A673 (cell line): ENCODE measurements around the gene PMM2. TPM values are rescaled to one million over a fixed set of nuclear protein-coding genes. Genes with fewer than 3 reads are reported as not detected.

Experiments used
- BruUV-seq: library from RNA; stranded (reverse); fragments of 400-500 nt; replicated peaks from 2 replicates; lab custom pipeline; 2021; lab: Mats Ljungman, UMichigan
- CTCF ChIA-PET: fragments of 300-600 bp; sonication (Branson Sonifier 250); formaldehyde crosslinking; loops from one replicate; lab custom pipeline; 2022; ENCODE audit warnings: antibody characterized with exemption; lab: Charles Lee
- POLR2A ChIA-PET: fragments of 300-600 bp; sonication (Branson Sonifier 250); formaldehyde crosslinking; loops from one replicate; lab custom pipeline; 2022; ENCODE audit warnings: antibody characterized with exemption; ENCODE audit not compliant: low non-redundant PET; lab: Charles Lee
- DNase-seq: peaks from one replicate; pipeline ENCODE4 v3.0.0-alpha.2; 2015; ENCODE audit warnings: low spot score
- H3K27ac ChIP-seq: fragments of 200-600 bp; sonication (generic); 2 replicates; pipeline ENCODE4 v1.5.1; 2016; ENCODE audit warnings: mixed run types, low read depth, mild to moderate bottlenecking, mixed read lengths, antibody characterized with exemption, low read length; ENCODE audit not compliant: poor library complexity, severe bottlenecking
- H3K27me3 ChIP-seq: fragments of 200-600 bp; sonication (generic); replicated peaks from 2 replicates; pipeline ENCODE4 v1.6.1; 2017; ENCODE audit warnings: mixed run types, low read depth, mild to moderate bottlenecking, mixed read lengths, antibody characterized with exemption, low read length; ENCODE audit not compliant: insufficient read depth, poor library complexity
- H3K36me3 ChIP-seq: fragments of 200-600 bp; sonication (generic); 2 replicates; pipeline ENCODE4 v1.6.1; 2016; ENCODE audit warnings: mixed run types, mild to moderate bottlenecking, mixed read lengths, antibody characterized with exemption, low read length; ENCODE audit not compliant: insufficient read depth, poor library complexity, severe bottlenecking
- H3K4me1 ChIP-seq: fragments of 200-600 bp; sonication (generic); 2 replicates; pipeline ENCODE4 v1.6.1; 2017; ENCODE audit warnings: mixed run types, mild to moderate bottlenecking, mixed read lengths, antibody characterized with exemption, low read length; ENCODE audit not compliant: insufficient read depth, poor library complexity, severe bottlenecking
- H3K4me3 ChIP-seq: fragments of 200-600 bp; sonication (generic); 2 replicates; pipeline ENCODE4 v1.5.1; 2016; ENCODE audit warnings: low read depth, mixed run types, mild to moderate bottlenecking, mixed read lengths, low read length; ENCODE audit not compliant: poor library complexity, severe bottlenecking
- H3K9me3 ChIP-seq: fragments of 200-600 bp; sonication (generic); 2 replicates; pipeline ENCODE4 v1.6.1; 2016; ENCODE audit warnings: mixed run types, low read depth, mild to moderate bottlenecking, mixed read lengths, antibody characterized with exemption, low read length; ENCODE audit not compliant: poor library complexity, severe bottlenecking
- CTCF ChIP-seq: fragments of 300-800, 200-600 bp; sonication (generic); conservative IDR thresholded peaks from 2 replicates; pipeline ENCODE4 v1.5.1; 2017; ENCODE audit warnings: low read depth, mild to moderate bottlenecking, antibody characterized with exemption, low read length, moderate library complexity, mixed read lengths
- EZH2 ChIP-seq: fragments of 200-600 bp; sonication (generic); IDR thresholded peaks from 2 replicates; pipeline ENCODE4 v1.6.1; 2017; ENCODE audit warnings: borderline replicate concordance, low read depth, mild to moderate bottlenecking, mixed read lengths, antibody characterized with exemption, low read length; ENCODE audit not compliant: poor library complexity, severe bottlenecking
- intact Hi-C: fragments of 100-400 bp; cut with micrococcal nuclease; formaldehyde crosslinking; loops from one replicate; pipeline ENCODE4 v1.10.0; 2022; ENCODE audit not compliant: unreplicated experiment
- total RNA-seq: library from RNA; stranded (reverse); gene quantifications from 2 replicates; pipeline ENCODE4 v1.2.3, GENCODE V29; 2021

PMM2 gene
- total RNA-seq, 1 experiment from 2014 or later, result 54.8 TPM

- no peaks in the 10 kb centered on the region for H3K9me3 ChIP-seq
- POLR2A ChIA-PET, result no interaction called here
- DNase-seq, result no peak
- H3K27me3 ChIP-seq, result no peaks in the 10 kb centered on the region
- H3K36me3 ChIP-seq, result no peaks in the 10 kb centered on the region
- TF ChIP-seq EZH2 (no peak), CTCF (no peak)
- intact Hi-C loops, result no loop called here
- no peaks in the 10 kb centered on the region for H3K4me1 ChIP-seq
- H3K27ac ChIP-seq, result no peak overlapping the region
- no TSS peak for BruUV-seq
- CTCF ChIA-PET, result no interaction called here
- no peak overlapping the region for H3K4me3 ChIP-seq
These were observed 35.4 kb upstream of the PMM2 start for GRCh38 chr16:8762254-8762653.

GRCh38 chr16:8763083-8763482 is 34.6 kb upstream of the PMM2 start:
- intact Hi-C loops, result no loop called here
- ChIA-PET POLR2A (no interaction called here), CTCF (no interaction called here)
- no peak for DNase-seq
- no peak overlapping the region for H3K27ac ChIP-seq
- TF ChIP-seq CTCF (no peak), EZH2 (no peak)
- H3K9me3 ChIP-seq, result no peaks in the 10 kb centered on the region
- no peak overlapping the region for H3K4me3 ChIP-seq
- no peaks in the 10 kb centered on the region for H3K4me1 ChIP-seq
- H3K36me3 ChIP-seq, result no peaks in the 10 kb centered on the region
- H3K27me3 ChIP-seq, result no peaks in the 10 kb centered on the region
- no TSS peak for BruUV-seq

DNA sequence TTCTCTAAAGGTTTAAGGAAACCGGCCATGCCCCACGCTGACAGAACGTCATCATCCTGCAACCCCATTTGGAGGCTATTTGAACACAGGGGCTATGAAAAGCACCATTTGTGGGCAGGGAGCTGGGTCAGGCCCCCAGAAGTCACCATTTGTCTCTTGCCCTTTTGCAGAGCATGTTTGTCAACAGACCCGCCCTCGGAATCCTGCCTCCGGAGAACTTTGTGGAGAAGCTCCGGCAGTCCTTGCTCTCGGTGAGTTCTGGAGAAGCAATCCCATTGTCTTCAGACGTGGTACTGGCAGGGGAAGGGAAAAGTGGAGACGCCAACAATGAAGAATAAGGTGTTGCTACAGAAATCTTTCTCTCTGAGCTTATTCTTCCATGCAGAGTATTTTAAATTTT is 33.7 kb upstream of the PMM2 start:
- intact Hi-C loops, result no loop called here
- no TSS peak for BruUV-seq
- DNase-seq, result no peak
- Histone ChIP-seq H3K4me3 (no peak overlapping the region), H3K9me3 (no peaks in the 10 kb centered on the region), H3K36me3 (no peaks in the 10 kb centered on the region), H3K27me3 (no peaks in the 10 kb centered on the region), H3K4me1 (no peaks in the 10 kb centered on the region), H3K27ac (no peak overlapping the region)
- ChIA-PET POLR2A (no interaction called here), CTCF (no interaction called here)
- TF ChIP-seq EZH2, result no peak
- no peak for TF ChIP-seq CTCF
